HEK293 (cell line): ENCODE data around the gene VSTM2L.

Experiments used
- ZBTB7A ChIP-seq: fragments of 450-650 bp; formaldehyde crosslinking; IDR thresholded peaks from 2 replicates; pipeline ENCODE4 v1.5.1; 2016; ENCODE audit warnings: low read depth, missing biosample characterization, missing genetic modification characterization
- ZFP3 ChIP-seq: fragments of 450-650 bp; formaldehyde crosslinking; IDR thresholded peaks from 2 replicates; pipeline ENCODE4 v1.5.1; 2016; ENCODE audit warnings: low read depth, missing biosample characterization, missing genetic modification characterization
- ZNF292 ChIP-seq: fragments of 450-650 bp; formaldehyde crosslinking; IDR thresholded peaks from 2 replicates; pipeline ENCODE4 v1.5.1; 2016; ENCODE audit warnings: low read depth, missing biosample characterization, missing genetic modification characterization, borderline replicate concordance
- ZNF660 ChIP-seq: fragments of 450-650 bp; IDR thresholded peaks from 2 replicates; pipeline ENCODE4 v1.5.1; 2018; ENCODE audit warnings: missing biosample characterization, mild to moderate bottlenecking, missing genetic modification characterization
- TF ChIP-seq, protein P1 (sequence below): fragments of 450-650 bp; formaldehyde crosslinking; IDR thresholded peaks from 2 replicates; pipeline ENCODE4 v1.5.1; 2016; ENCODE audit warnings: missing biosample characterization, missing genetic modification characterization
- TF ChIP-seq, protein P2 (sequence below): fragments of 450-650 bp; formaldehyde crosslinking; IDR thresholded peaks from 2 replicates; pipeline ENCODE4 v1.5.1; 2016; ENCODE audit warnings: missing biosample characterization, missing genetic modification characterization
- TF ChIP-seq, protein P3 (sequence below): fragments of 450-650 bp; formaldehyde crosslinking; IDR thresholded peaks from 2 replicates; pipeline ENCODE4 v1.5.1; 2016; ENCODE audit warnings: missing biosample characterization, missing genetic modification characterization, borderline replicate concordance

DNA sequence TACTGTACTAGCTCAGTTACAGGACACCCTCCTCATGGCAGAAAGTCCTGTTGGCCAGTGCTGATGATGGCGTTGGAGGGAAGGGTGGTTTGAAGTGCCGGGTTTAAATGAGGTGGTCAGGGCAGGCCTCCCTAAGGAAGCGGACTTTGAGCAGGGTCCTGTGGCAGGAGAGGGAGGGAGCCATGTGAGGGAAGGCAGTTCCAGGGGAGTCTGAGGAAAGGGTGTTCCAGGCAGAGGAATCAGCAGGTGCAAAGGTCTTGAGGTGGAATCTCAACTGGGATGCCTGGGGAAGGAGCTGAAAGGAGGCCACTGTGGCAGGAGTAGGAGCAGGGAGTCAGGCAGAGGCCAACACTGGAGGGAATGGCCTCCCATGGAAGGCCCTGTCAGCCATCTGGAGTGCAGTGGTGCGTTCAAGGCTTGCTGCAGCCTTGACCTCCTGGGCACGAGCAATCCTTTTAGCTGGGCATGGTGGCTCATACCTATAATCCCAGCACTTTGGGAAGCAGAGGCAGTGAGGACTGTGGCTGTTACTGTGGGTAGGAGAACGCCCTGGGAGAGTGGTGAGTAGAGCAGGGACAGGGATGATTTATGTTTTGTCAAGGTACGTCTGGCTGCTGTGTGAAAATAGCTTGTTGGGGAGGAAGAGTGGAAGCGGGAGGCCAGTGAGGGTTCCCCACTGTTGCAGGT is 26.2 kb downstream of the VSTM2L start:
- TF ChIP-seq ZBTB7A (tag by site-specific recombination) (no peak), ZNF292 (no peak), ZNF660 (tag by site-specific recombination) (no peak), ZFP3 (no peak)
- TF ChIP-seq, protein P1, sequence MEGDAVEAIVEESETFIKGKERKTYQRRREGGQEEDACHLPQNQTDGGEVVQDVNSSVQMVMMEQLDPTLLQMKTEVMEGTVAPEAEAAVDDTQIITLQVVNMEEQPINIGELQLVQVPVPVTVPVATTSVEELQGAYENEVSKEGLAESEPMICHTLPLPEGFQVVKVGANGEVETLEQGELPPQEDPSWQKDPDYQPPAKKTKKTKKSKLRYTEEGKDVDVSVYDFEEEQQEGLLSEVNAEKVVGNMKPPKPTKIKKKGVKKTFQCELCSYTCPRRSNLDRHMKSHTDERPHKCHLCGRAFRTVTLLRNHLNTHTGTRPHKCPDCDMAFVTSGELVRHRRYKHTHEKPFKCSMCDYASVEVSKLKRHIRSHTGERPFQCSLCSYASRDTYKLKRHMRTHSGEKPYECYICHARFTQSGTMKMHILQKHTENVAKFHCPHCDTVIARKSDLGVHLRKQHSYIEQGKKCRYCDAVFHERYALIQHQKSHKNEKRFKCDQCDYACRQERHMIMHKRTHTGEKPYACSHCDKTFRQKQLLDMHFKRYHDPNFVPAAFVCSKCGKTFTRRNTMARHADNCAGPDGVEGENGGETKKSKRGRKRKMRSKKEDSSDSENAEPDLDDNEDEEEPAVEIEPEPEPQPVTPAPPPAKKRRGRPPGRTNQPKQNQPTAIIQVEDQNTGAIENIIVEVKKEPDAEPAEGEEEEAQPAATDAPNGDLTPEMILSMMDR (tag by site-specific recombination) = no peak
- TF ChIP-seq, protein P2, sequence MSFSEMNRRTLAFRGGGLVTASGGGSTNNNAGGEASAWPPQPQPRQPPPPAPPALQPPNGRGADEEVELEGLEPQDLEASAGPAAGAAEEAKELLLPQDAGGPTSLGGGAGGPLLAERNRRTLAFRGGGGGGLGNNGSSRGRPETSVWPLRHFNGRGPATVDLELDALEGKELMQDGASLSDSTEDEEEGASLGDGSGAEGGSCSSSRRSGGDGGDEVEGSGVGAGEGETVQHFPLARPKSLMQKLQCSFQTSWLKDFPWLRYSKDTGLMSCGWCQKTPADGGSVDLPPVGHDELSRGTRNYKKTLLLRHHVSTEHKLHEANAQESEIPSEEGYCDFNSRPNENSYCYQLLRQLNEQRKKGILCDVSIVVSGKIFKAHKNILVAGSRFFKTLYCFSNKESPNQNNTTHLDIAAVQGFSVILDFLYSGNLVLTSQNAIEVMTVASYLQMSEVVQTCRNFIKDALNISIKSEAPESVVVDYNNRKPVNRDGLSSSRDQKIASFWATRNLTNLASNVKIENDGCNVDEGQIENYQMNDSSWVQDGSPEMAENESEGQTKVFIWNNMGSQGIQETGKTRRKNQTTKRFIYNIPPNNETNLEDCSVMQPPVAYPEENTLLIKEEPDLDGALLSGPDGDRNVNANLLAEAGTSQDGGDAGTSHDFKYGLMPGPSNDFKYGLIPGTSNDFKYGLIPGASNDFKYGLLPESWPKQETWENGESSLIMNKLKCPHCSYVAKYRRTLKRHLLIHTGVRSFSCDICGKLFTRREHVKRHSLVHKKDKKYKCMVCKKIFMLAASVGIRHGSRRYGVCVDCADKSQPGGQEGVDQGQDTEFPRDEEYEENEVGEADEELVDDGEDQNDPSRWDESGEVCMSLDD (tag by site-specific recombination) = no peak
- TF ChIP-seq, protein P3, sequence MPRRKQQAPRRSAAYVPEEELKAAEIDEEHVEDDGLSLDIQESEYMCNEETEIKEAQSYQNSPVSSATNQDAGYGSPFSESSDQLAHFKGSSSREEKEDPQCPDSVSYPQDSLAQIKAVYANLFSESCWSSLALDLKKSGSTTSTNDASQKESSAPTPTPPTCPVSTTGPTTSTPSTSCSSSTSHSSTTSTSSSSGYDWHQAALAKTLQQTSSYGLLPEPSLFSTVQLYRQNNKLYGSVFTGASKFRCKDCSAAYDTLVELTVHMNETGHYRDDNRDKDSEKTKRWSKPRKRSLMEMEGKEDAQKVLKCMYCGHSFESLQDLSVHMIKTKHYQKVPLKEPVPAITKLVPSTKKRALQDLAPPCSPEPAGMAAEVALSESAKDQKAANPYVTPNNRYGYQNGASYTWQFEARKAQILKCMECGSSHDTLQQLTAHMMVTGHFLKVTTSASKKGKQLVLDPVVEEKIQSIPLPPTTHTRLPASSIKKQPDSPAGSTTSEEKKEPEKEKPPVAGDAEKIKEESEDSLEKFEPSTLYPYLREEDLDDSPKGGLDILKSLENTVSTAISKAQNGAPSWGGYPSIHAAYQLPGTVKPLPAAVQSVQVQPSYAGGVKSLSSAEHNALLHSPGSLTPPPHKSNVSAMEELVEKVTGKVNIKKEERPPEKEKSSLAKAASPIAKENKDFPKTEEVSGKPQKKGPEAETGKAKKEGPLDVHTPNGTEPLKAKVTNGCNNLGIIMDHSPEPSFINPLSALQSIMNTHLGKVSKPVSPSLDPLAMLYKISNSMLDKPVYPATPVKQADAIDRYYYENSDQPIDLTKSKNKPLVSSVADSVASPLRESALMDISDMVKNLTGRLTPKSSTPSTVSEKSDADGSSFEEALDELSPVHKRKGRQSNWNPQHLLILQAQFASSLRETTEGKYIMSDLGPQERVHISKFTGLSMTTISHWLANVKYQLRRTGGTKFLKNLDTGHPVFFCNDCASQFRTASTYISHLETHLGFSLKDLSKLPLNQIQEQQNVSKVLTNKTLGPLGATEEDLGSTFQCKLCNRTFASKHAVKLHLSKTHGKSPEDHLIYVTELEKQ = no peak
